ENCODE measurements around the gene ARHGEF38. TPM values are rescaled to one million over a fixed set of nuclear protein-coding genes. Genes with fewer than 3 reads are reported as not detected.

ARHGEF38 gene
- total RNA-seq, 1 experiment from 2014 or later, result not detected

- Histone ChIP-seq H3K4me3 (ENCODE audit: low read depth, low read length, poor library complexity, severe bottlenecking) (no peak overlapping the region), H3K9me3 (ENCODE audit: low read depth, low read length, poor library complexity, severe bottlenecking) (no peaks in the 10 kb centered on the region), H3K4me1 (ENCODE audit: insufficient read depth, low read length, poor library complexity, severe bottlenecking) (no peaks in the 10 kb centered on the region), H3K27me3 (replicated peaks; ENCODE audit: insufficient read depth, low read depth, low read length, poor library complexity) (no peaks in the 10 kb centered on the region), H3K36me3 (ENCODE audit: insufficient read depth, low read length, poor library complexity, severe bottlenecking) (no peaks in the 10 kb centered on the region), H3K27ac (ENCODE audit: low read depth, low read length, poor library complexity, severe bottlenecking) (no peak overlapping the region)
- no peak for DNase-seq (ENCODE audit: low spot score)
- TF ChIP-seq EZH2 (IDR thresholded peaks at IDR 0.05; ENCODE audit: borderline replicate concordance, low read depth, low read length, poor library complexity, severe bottlenecking) (no peak), CTCF (conservative IDR thresholded peaks at IDR 0.05; ENCODE audit: low read depth, low read length) (no peak)
- ChIA-PET POLR2A (ENCODE audit: low non-redundant PET) (no interaction called here), CTCF (no interaction called here)
- BruUV-seq (replicated peaks), result no TSS peak
- intact Hi-C loops (cut with micrococcal nuclease; ENCODE audit: unreplicated experiment), result no loop called here
Measured at GRCh38 chr4:105626846-105627245, 74.4 kb downstream of the ARHGEF38 start.

- DNase-seq (ENCODE audit: low spot score), result no peak
- no peaks in the 10 kb centered on the region for H3K27me3 ChIP-seq (replicated peaks; ENCODE audit: insufficient read depth, low read depth, low read length, poor library complexity)
- H3K4me3 ChIP-seq (ENCODE audit: low read depth, low read length, poor library complexity, severe bottlenecking), result no peak overlapping the region
- no peaks in the 10 kb centered on the region for H3K36me3 ChIP-seq (ENCODE audit: insufficient read depth, low read length, poor library complexity, severe bottlenecking)
- TF ChIP-seq EZH2 (IDR thresholded peaks at IDR 0.05; ENCODE audit: borderline replicate concordance, low read depth, low read length, poor library complexity, severe bottlenecking), result no peak
- TF ChIP-seq CTCF (conservative IDR thresholded peaks at IDR 0.05; ENCODE audit: low read depth, low read length), result no peak
- intact Hi-C loops (cut with micrococcal nuclease; ENCODE audit: unreplicated experiment), result no loop called here
- ChIA-PET CTCF (no interaction called here), POLR2A (ENCODE audit: low non-redundant PET) (no interaction called here)
- no TSS peak for BruUV-seq (replicated peaks)
- H3K4me1 ChIP-seq (ENCODE audit: insufficient read depth, low read length, poor library complexity, severe bottlenecking), result no peaks in the 10 kb centered on the region
- H3K9me3 ChIP-seq (ENCODE audit: low read depth, low read length, poor library complexity, severe bottlenecking), result no peaks in the 10 kb centered on the region
- no peak overlapping the region for H3K27ac ChIP-seq (ENCODE audit: low read depth, low read length, poor library complexity, severe bottlenecking)
Measured at GRCh38 chr4:105627620-105628019, 75.2 kb downstream of the ARHGEF38 start.

GRCh38 chr4:105630670-105631655, 78.5 kb downstream of the ARHGEF38 start:
- Histone ChIP-seq H3K4me3 (ENCODE audit: low read depth, low read length, poor library complexity, severe bottlenecking) (no peak overlapping the region), H3K9me3 (ENCODE audit: low read depth, low read length, poor library complexity, severe bottlenecking) (no peaks in the 10 kb centered on the region), H3K4me1 (ENCODE audit: insufficient read depth, low read length, poor library complexity, severe bottlenecking) (peaks cover 15% of the 10 kb centered on the region), H3K27me3 (replicated peaks; ENCODE audit: insufficient read depth, low read depth, low read length, poor library complexity) (no peaks in the 10 kb centered on the region), H3K36me3 (ENCODE audit: insufficient read depth, low read length, poor library complexity, severe bottlenecking) (no peaks in the 10 kb centered on the region), H3K27ac (ENCODE audit: low read depth, low read length, poor library complexity, severe bottlenecking) (no peak overlapping the region)
- CTCF ChIA-PET, result no interaction called here
- intact Hi-C loops (cut with micrococcal nuclease; ENCODE audit: unreplicated experiment), result no loop called here
- POLR2A ChIA-PET (ENCODE audit: low non-redundant PET), result no interaction called here
- BruUV-seq (replicated peaks), result no TSS peak
- no peak for DNase-seq (ENCODE audit: low spot score)
- TF ChIP-seq CTCF (conservative IDR thresholded peaks at IDR 0.05; ENCODE audit: low read depth, low read length), result no peak
- no peak for TF ChIP-seq EZH2 (IDR thresholded peaks at IDR 0.05; ENCODE audit: borderline replicate concordance, low read depth, low read length, poor library complexity, severe bottlenecking)
